K562 (cell line): Measurements from ENCODE around the gene TTC16. TPM values are rescaled to one million over a fixed set of nuclear protein-coding genes. Genes with fewer than 3 reads are reported as not detected.

Source experiments
- ADNP ChIP-seq: fragments of 200-800 bp; sonication (Bioruptor generic); IDR thresholded peaks from 2 replicates; pipeline ENCODE4 v1.6.1; 2016; ENCODE audit warnings: missing genetic modification characterization, missing compliant biosample characterization
- AFF1 ChIP-seq, 2 experiments: fragments of 450-650 bp; IDR thresholded peaks; 2 replicates each; pipeline ENCODE4 v1.6.1; 2018; ENCODE audit warnings: mild to moderate bottlenecking in 2 of 2, low read depth in 1 of 2; ENCODE audit not compliant: partially characterized antibody in 2 of 2
- ATF1 ChIP-seq, 2 experiments: fragments of 450-650 bp in 1 of 2; IDR thresholded peaks; 2 replicates each; pipeline ENCODE4 v1.6.1; 2016; ENCODE audit warnings: missing compliant biosample characterization in 1 of 2, missing genetic modification characterization in 1 of 2
- BCOR ChIP-seq: fragments of 450-650 bp; IDR thresholded peaks from 2 replicates; pipeline ENCODE4 v1.6.1; 2016
- CBX1 ChIP-seq: sonication (generic); IDR thresholded peaks from 2 replicates; pipeline ENCODE4 v1.6.1; 2016; ENCODE audit warnings: antibody characterized with exemption, low read depth, mild to moderate bottlenecking
- CBX8 ChIP-seq: fragments of 200-600 bp; sonication (generic); IDR thresholded peaks from 2 replicates; pipeline ENCODE4 v1.6.1; 2012; ENCODE audit warnings: borderline replicate concordance, mixed run types, low read depth, mild to moderate bottlenecking, moderate library complexity, mixed read lengths, low read length, control low read depth, inconsistent platforms; ENCODE audit not compliant: poor library complexity, severe bottlenecking; ENCODE audit errors: extremely low read depth
- CXXC5 ChIP-seq: fragments of 250-450 bp; sonication (Bioruptor Pico); IDR thresholded peaks from 2 replicates; pipeline ENCODE4 v1.8.0; 2022; ENCODE audit warnings: inconsistent platforms, mild to moderate bottlenecking, moderate library complexity
- ESRRA ChIP-seq: fragments of 450-650 bp; IDR thresholded peaks from 2 replicates; pipeline ENCODE4 v1.6.1; 2014; ENCODE audit warnings: low read depth, mild to moderate bottlenecking, moderate library complexity, borderline replicate concordance
- FOSL1 ChIP-seq: fragments of 200-800 bp; sonication (Bioruptor generic); conservative IDR thresholded peaks from 2 replicates; pipeline ENCODE4 v1.6.1; 2016; ENCODE audit warnings: missing genetic modification characterization, missing compliant biosample characterization
- KDM1A ChIP-seq, 2 experiments: fragments of 450-650 bp; IDR thresholded peaks; 2 replicates each; pipeline ENCODE4 v1.6.1; 2016; ENCODE audit warnings: mild to moderate bottlenecking in 2 of 2
- MAFF ChIP-seq: IDR thresholded peaks from 2 replicates; pipeline ENCODE4 v1.6.1; 2012; ENCODE audit warnings: low read length, improper control_type of control experiment
- RBM25 ChIP-seq: fragments of 200-400 bp; formaldehyde crosslinking; IDR thresholded peaks from 2 replicates; pipeline ENCODE4 v1.6.1; 2018; ENCODE audit warnings: low read length, low read depth, moderate library complexity; ENCODE audit not compliant: severe bottlenecking
- SMAD1 ChIP-seq: fragments of 150-350 bp; IDR thresholded peaks from 2 replicates; pipeline ENCODE4 v1.6.1; 2014; ENCODE audit warnings: low read length, low read depth; ENCODE audit not compliant: partially characterized antibody
- TBL1XR1 ChIP-seq, 2 experiments: IDR thresholded peaks; 2 replicates each; pipeline ENCODE4 v1.6.1; 2012; ENCODE audit warnings: improper control_type of control experiment in 2 of 2, low read length in 2 of 2, mild to moderate bottlenecking in 1 of 2
- TCFL5 ChIP-seq: fragments of 250-450 bp; sonication (Bioruptor Pico); conservative IDR thresholded peaks from 2 replicates; pipeline ENCODE4 v1.6.1; 2021; ENCODE audit warnings: mild to moderate bottlenecking, moderate library complexity, matching md5 sums
- TFAP4 ChIP-seq: sonication (generic); formaldehyde crosslinking; IDR thresholded peaks from 2 replicates; pipeline ENCODE4 v1.8.0; 2022; ENCODE audit warnings: missing genetic modification reagents, mild to moderate bottlenecking, moderate library complexity, borderline replicate concordance
- THRB ChIP-seq: fragments of 450-650 bp; formaldehyde crosslinking; conservative IDR thresholded peaks from 2 replicates; pipeline ENCODE4 v1.4.0; 2022; ENCODE audit warnings: mild to moderate bottlenecking, missing genetic modification characterization
- ZEB2 ChIP-seq: fragments of 450-650 bp; IDR thresholded peaks from 2 replicates; pipeline ENCODE4 v1.6.1; 2016
- ZFP36 ChIP-seq: fragments of 150-350 bp; IDR thresholded peaks from 2 replicates; pipeline ENCODE4 v1.6.1; 2018; ENCODE audit warnings: low read length, low read depth; ENCODE audit not compliant: partially characterized antibody
- ZNF41 ChIP-seq: fragments of 250-450 bp; sonication (Bioruptor Pico); conservative IDR thresholded peaks from 2 replicates; pipeline ENCODE4 v1.4.0; 2020; ENCODE audit warnings: mild to moderate bottlenecking
- ZNF589 ChIP-seq: fragments of 200-800 bp; sonication (Bioruptor generic); IDR thresholded peaks from 2 replicates; pipeline ENCODE4 v1.6.1; 2016; ENCODE audit warnings: low read depth, missing genetic modification characterization, missing compliant biosample characterization
- ZNF778 ChIP-seq: fragments of 450-650 bp; formaldehyde crosslinking; IDR thresholded peaks from 2 replicates; pipeline ENCODE4 v1.4.0; 2020; ENCODE audit warnings: mild to moderate bottlenecking, moderate library complexity
- polyA plus RNA-seq, 8 experiments: library from polyadenylated mRNA; depleted of rRNA in 4 of 8; stranded (reverse) in 5 of 8; unstranded in 3 of 8; fragments of >200 nt; fragmentation: Nextera tagmentation in 2 of 8; fragmentation: Illumina TruSeq in 1 of 8; extraction: Ambion mirVana in 2 of 8; extraction: Trizol in 1 of 8; gene quantifications; 2 replicates each; pipeline versions ENCODE4 v1.2.1 to v1.2.3, GENCODE V29; 2011 to 2014; ENCODE audit warnings: inconsistent platforms in 1 of 8, missing spikeins in 1 of 8
- total RNA-seq, 7 experiments: library from RNA; depleted of rRNA in 6 of 7; stranded (reverse); fragments of >200 nt in 6 of 7; fragmentation: Illumina TruSeq in 2 of 7; extraction: Trizol in 2 of 7; gene quantifications; 2 replicates each; pipeline versions ENCODE4 v1.2.1 to v1.2.3, GENCODE V29; 2011 to 2021; ENCODE audit warnings: low replicate concordance in 1 of 7

Gene TTC16
- total and polyA plus RNA-seq, 9 of the 15 experiments (the other 6 are each of a cell fraction or from before 2014, with no cell fraction given), result 0.11 TPM; not detected in 8

GRCh38 chr9:127707766-127708165 lies 8.1 kb upstream of the TTC16 start (continued):
- TF ChIP-seq AFF1 (IDR thresholded peaks at IDR 0.05; ENCODE audit: low read depth in 1 of 2, partially characterized antibody in 2 of 2), result no peak
- TF ChIP-seq MAFF, result no peak
- peak; percentile 86 for TF ChIP-seq RBM25
- TF ChIP-seq ADNP (tag), result 0 out of 2 replicates have a peak, but pooled peaks have one; percentile 73
- TF ChIP-seq TFAP4 (CRISPR knock-in tag), result peak; percentile 24; the same call in 1 of the 2 replicates
- TF ChIP-seq TCFL5, result no peak
- no peak for TF ChIP-seq CXXC5 (CRISPR knock-in tag)
- TF ChIP-seq ZEB2, result no peak
- no peak for TF ChIP-seq SMAD1
- no peak for TF ChIP-seq ATF1 (CRISPR knock-in tag; IDR thresholded peaks at IDR 0.05)
- no peak for TF ChIP-seq ATF1 (tag; IDR thresholded peaks at IDR 0.05)
- no peak for TF ChIP-seq CBX8
- TF ChIP-seq ZFP36, result no peak
- no peak for TF ChIP-seq ZNF41 (CRISPR knock-in tag)
- TF ChIP-seq BCOR, result peak; percentile 90
- TF ChIP-seq FOSL1 (tag), result no peak
- no peak for TF ChIP-seq ZNF778 (CRISPR knock-in tag)
- peak; percentile 75 for TF ChIP-seq ESRRA
- TF ChIP-seq KDM1A (IDR thresholded peaks at IDR 0.05), result peak; percentile 17 to 83; a peak in 3 of 4 replicates
- no peak for TF ChIP-seq TBL1XR1 (IDR thresholded peaks at IDR 0.05; ENCODE audit: low read length in 2 of 2)
- TF ChIP-seq THRB (CRISPR knock-in tag), result no peak
- no peak for TF ChIP-seq ZNF589 (CRISPR knock-in tag)
- TF ChIP-seq CBX1, result peak; percentile 69; the same call in 1 of the 2 replicates
